NCI-H128 (cell line): ENCODE results near the gene CFI.

Source experiments
- DNase-seq: peaks from one replicate; lab custom pipeline; 2025; ENCODE audit not compliant: unreplicated experiment; lab: John Stamatoyannopoulos, UW

CFI gene

GRCh38 chr4:109735566-109736365, 66.0 kb downstream of the CFI start:
- no peak for DNase-seq

- no peak for DNase-seq
Measured at GRCh38 chr4:109733728-109734127, 68.1 kb downstream of the CFI start.

GRCh38 chr4:109730619-109731545, 70.9 kb downstream of the CFI start:
- DNase-seq, result no peak

GRCh38 chr4:109729718-109730618, 71.8 kb downstream of the CFI start, which contains the start of gene PLA2G12A:
Gene PLA2G12A, minus strand, starts transcription at chr4:109730070. Its CDS starts 261 bp downstream, at chr4:109729809.
- DNase-seq, result peak; percentile 43

- DNase-seq, result no peak
Measured at GRCh38 chr4:109729117-109729717, 72.6 kb downstream of the CFI start.

- DNase-seq, result no peak
Measured at GRCh38 chr4:109728385-109728784, 73.4 kb downstream of the CFI start.

- no peak for DNase-seq
Measured at GRCh38 chr4:109723110-109723509, 78.7 kb downstream of the CFI start.

- DNase-seq, result no peak
Measured at GRCh38 chr4:109722357-109722756, 79.4 kb downstream of the CFI start.

- no peak for DNase-seq
Measured at GRCh38 chr4:109721033-109721432, 80.8 kb downstream of the CFI start.

- DNase-seq, result no peak
Measured at GRCh38 chr4:109719604-109720003, 82.2 kb downstream of the CFI start.

GRCh38 chr4:109718759-109719158, 83.0 kb downstream of the CFI start:
- DNase-seq, result no peak

GRCh38 chr4:109713500-109713899, 88.3 kb downstream of the CFI start:
- DNase-seq, result no peak

GRCh38 chr4:109708990-109709389, 92.8 kb downstream of the CFI start:
- no peak for DNase-seq

- DNase-seq, result no peak
Measured at GRCh38 chr4:109708435-109708834, 93.4 kb downstream of the CFI start.

- DNase-seq, result no peak
Measured at GRCh38 chr4:109703664-109704361, 98.0 kb downstream of the CFI start.

- DNase-seq, result peak; percentile 40
Measured at GRCh38 chr4:109702950-109703663, 98.7 kb downstream of the CFI start, which contains the start of gene CASP6. Gene CASP6, minus strand, starts transcription at chr4:109703445. Its CDS starts 50 bp downstream, at chr4:109703395.

GRCh38 chr4:109701566-109702410, 100.0 kb downstream of the CFI start:
- no peak for DNase-seq

- no peak for DNase-seq
Measured at GRCh38 chr4:109699553-109700225, 102.1 kb downstream of the CFI start.
